Measurements from ENCODE around the gene CKM. TPM values are rescaled to one million over a fixed set of nuclear protein-coding genes. Genes with fewer than 3 reads are reported as not detected.

CKM gene
- total RNA-seq, 1 donor from 2014 or later: not detected

GRCh38 chr19:45276284-45276687, 46.4 kb downstream of the CKM start:
- Mint-ChIP-seq H3K4me3 (ENCODE audit: unreplicated experiment) (no peak overlapping the region), H3K36me3 (ENCODE audit: low read depth, unreplicated experiment) (peaks cover 37% of the 10 kb centered on the region), H3K9me3 (ENCODE audit: unreplicated experiment) (no peaks in the 10 kb centered on the region), H3K27me3 (ENCODE audit: low read depth, unreplicated experiment) (no peaks in the 10 kb centered on the region), H3K27ac (ENCODE audit: unreplicated experiment) (no peak overlapping the region), H3K4me1 (ENCODE audit: low read depth, unreplicated experiment) (peaks cover 2% of the 10 kb centered on the region)
- no peak for DNase-seq (ENCODE audit: low read depth)
- Histone ChIP-seq H3K79me2 (ENCODE audit: insufficient read depth, low read length) (no peaks in the 10 kb centered on the region), H4K20me1 (ENCODE audit: insufficient read depth, low read length) (no peaks in the 10 kb centered on the region), H3K4me1 (ENCODE audit: insufficient read depth, low read length) (no peaks in the 10 kb centered on the region), H2AFZ (ENCODE audit: low read depth, low read length) (no peak overlapping the region), H3K36me3 (ENCODE audit: insufficient read depth, low read length) (peaks cover 8% of the 10 kb centered on the region), H3K9me3 (ENCODE audit: insufficient read depth, low read depth, low read length) (no peaks in the 10 kb centered on the region), H3K9ac (ENCODE audit: low read length) (no peak overlapping the region), H3K4me2 (ENCODE audit: low read length) (no peak overlapping the region), H3K27ac (ENCODE audit: low read depth, low read length) (no peak overlapping the region), H3K27me3 (ENCODE audit: insufficient read depth, low read length) (no peaks in the 10 kb centered on the region), H3K4me3 (ENCODE audit: insufficient read depth, low read depth, low read length) (no peak overlapping the region)
- no peak for FAIRE-seq
- no peak for TF ChIP-seq CTCF (IDR thresholded peaks at IDR 0.05; ENCODE audit: insufficient read depth, low read depth, low read length)
- TF ChIP-seq EZH2 (IDR thresholded peaks at IDR 0.05; ENCODE audit: insufficient read depth, low read length): no peak

DNA sequence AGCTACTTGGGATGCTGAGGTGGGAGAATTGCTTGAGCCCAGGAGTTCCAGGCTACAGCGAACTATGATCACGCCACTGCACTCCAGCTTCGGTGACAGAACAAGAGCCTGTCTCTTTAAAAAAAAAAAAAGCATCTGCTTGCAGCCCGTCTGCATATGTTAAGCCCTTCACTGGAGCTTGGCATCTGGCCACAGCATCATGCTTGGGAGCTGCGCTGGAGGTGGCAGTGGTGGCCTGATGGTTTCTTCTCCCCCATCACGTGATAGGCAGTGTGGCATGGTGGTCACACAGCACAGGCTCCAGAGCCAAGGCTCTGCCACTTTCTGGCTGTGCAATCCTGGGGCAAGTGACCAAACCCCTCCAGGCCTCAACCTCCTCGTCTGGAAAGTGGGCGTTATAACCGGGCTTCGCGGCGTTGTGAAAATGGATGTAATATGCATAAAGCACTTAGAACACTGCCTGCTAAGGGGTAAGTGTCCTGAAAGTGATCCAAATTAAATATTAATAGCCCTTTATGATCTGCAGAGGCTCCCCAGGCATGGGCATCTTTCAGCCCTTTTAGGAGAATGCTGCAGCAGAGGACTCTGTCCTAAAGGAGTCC, 47.2 kb downstream of the CKM start:
- Mint-ChIP-seq H3K4me3 (ENCODE audit: unreplicated experiment) (no peak overlapping the region), H3K27ac (ENCODE audit: unreplicated experiment) (no peak overlapping the region)

More for the DNA sequence above, 47.2 kb downstream of the CKM start:
- Histone ChIP-seq H4K20me1 (ENCODE audit: insufficient read depth, low read length) (no peaks in the 10 kb centered on the region), H3K9ac (ENCODE audit: low read length) (no peak overlapping the region), H3K4me1 (ENCODE audit: insufficient read depth, low read length) (no peaks in the 10 kb centered on the region), H3K79me2 (ENCODE audit: insufficient read depth, low read length) (no peaks in the 10 kb centered on the region), H3K36me3 (ENCODE audit: insufficient read depth, low read length) (peaks cover 10% of the 10 kb centered on the region), H2AFZ (ENCODE audit: low read depth, low read length) (no peak overlapping the region), H3K27me3 (ENCODE audit: insufficient read depth, low read length) (no peaks in the 10 kb centered on the region), H3K27ac (ENCODE audit: low read depth, low read length) (no peak overlapping the region), H3K4me2 (ENCODE audit: low read length) (no peak overlapping the region), H3K4me3 (ENCODE audit: insufficient read depth, low read depth, low read length) (no peak overlapping the region), H3K9me3 (ENCODE audit: insufficient read depth, low read depth, low read length) (no peaks in the 10 kb centered on the region)
- Mint-ChIP-seq H3K36me3 (ENCODE audit: low read depth, unreplicated experiment) (peaks cover 34% of the 10 kb centered on the region), H3K27me3 (ENCODE audit: low read depth, unreplicated experiment) (no peaks in the 10 kb centered on the region), H3K4me1 (ENCODE audit: low read depth, unreplicated experiment) (peaks cover 2% of the 10 kb centered on the region), H3K9me3 (ENCODE audit: unreplicated experiment) (no peaks in the 10 kb centered on the region)
- TF ChIP-seq EZH2 (IDR thresholded peaks at IDR 0.05; ENCODE audit: insufficient read depth, low read length) (no peak), CTCF (IDR thresholded peaks at IDR 0.05; ENCODE audit: insufficient read depth, low read depth, low read length) (no peak)
- DNase-seq (ENCODE audit: low read depth): no peak
- FAIRE-seq: no peak

Data from astrocyte (in vitro differentiated cells and primary cell).